ENCODE measurements around the gene ZDHHC20. TPM values are rescaled to one million over a fixed set of nuclear protein-coding genes. Genes with fewer than 3 reads are reported as not detected.

The ZDHHC20 gene
- total and polyA plus RNA-seq, 9 donors, result 16.3 to 54.2 (median 32.1) TPM

DNA sequence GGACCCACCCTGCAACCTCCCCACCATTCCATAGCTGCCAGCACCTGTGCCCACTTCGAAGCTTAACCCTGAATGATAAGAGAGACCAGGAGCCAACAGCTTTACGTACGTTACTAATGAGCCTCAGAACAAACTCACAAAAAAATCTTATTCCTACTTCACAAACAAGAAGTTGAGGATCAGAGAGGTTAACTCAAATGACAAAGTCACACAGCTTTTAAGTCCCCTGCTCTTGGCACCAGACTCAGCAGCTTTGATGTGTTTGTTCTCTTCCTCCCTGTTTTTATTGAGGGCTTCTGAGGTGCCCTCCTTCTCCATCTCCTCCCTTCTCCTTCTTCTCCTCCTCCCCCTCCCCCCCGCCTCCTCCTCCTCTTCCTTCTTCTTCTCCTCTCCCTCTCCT, 115.4 kb downstream of the ZDHHC20 start:
- no peak overlapping the region for H3K27ac ChIP-seq
- WGBS, 3 donors, result 78 to 90% (median 88%) methylated on average over 4 of the region's 4 CpGs
- no peaks in the 10 kb centered on the region for H3K36me3 ChIP-seq
- TF ChIP-seq, protein P1, sequence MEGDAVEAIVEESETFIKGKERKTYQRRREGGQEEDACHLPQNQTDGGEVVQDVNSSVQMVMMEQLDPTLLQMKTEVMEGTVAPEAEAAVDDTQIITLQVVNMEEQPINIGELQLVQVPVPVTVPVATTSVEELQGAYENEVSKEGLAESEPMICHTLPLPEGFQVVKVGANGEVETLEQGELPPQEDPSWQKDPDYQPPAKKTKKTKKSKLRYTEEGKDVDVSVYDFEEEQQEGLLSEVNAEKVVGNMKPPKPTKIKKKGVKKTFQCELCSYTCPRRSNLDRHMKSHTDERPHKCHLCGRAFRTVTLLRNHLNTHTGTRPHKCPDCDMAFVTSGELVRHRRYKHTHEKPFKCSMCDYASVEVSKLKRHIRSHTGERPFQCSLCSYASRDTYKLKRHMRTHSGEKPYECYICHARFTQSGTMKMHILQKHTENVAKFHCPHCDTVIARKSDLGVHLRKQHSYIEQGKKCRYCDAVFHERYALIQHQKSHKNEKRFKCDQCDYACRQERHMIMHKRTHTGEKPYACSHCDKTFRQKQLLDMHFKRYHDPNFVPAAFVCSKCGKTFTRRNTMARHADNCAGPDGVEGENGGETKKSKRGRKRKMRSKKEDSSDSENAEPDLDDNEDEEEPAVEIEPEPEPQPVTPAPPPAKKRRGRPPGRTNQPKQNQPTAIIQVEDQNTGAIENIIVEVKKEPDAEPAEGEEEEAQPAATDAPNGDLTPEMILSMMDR (IDR thresholded peaks at IDR 0.05), result no peak
- no peak for TF ChIP-seq EP300 (IDR thresholded peaks at IDR 0.05)
- TF ChIP-seq POLR2A (IDR thresholded peaks at IDR 0.05), result no peak
- H3K27me3 ChIP-seq, result no peaks in the 10 kb centered on the region
- no peak overlapping the region for H3K4me3 ChIP-seq
- no peaks in the 10 kb centered on the region for H3K9me3 ChIP-seq
- intact Hi-C loops (cut with DNase I), result no loop called here
- no peak for DNase-seq
- H3K4me1 ChIP-seq (ENCODE audit: insufficient read depth), result no peaks in the 10 kb centered on the region

DNA sequence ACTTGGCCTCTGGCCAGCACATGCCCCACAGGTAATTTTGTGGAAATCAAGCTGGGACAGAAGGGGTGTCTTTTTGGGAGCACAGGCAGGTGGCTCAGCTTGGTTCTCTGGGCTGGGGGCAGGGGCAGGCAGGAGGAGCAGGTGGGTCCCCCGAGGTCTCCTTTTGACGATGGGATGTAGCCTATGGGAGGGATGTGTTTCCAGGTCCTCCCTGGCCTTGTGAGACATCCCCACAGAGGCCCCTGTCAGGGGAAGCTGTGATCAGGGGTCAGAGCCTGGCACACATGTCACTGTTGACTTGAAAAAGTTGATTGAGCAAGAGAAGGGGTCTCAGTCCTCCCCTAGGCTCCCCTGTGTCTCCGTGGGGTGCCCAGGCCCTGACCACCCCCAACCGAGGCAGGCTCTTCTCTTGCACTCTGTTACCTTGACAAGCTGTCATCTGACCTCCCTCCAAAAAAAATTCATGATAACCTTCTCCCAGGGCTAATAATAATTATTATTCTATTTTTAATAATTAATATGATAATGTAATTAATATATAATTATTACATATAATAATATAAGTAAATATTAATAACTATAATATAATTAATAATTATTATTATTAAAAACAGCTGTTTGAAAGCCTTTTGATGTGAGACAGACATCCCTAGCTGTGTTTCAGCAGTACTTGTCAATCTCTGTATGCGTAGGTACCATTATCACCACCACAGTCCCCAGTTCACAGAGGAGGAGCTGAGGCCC, 116.2 kb downstream of the ZDHHC20 start:
- no peak for DNase-seq
- WGBS, 3 donors, result 65 to 73% (median 67%) methylated on average over 5 of the region's 5 CpGs
- Histone ChIP-seq H3K36me3 (no peaks in the 10 kb centered on the region), H3K9me3 (no peaks in the 10 kb centered on the region), H3K27ac (no peak overlapping the region), H3K4me1 (ENCODE audit: insufficient read depth) (no peaks in the 10 kb centered on the region), H3K27me3 (no peaks in the 10 kb centered on the region), H3K4me3 (no peak overlapping the region)
- intact Hi-C loops (cut with DNase I), result no loop called here
- TF ChIP-seq EP300 (IDR thresholded peaks at IDR 0.05), result no peak
- TF ChIP-seq POLR2A (IDR thresholded peaks at IDR 0.05), result no peak
- TF ChIP-seq, protein P1 (IDR thresholded peaks at IDR 0.05), result no peak

DNA sequence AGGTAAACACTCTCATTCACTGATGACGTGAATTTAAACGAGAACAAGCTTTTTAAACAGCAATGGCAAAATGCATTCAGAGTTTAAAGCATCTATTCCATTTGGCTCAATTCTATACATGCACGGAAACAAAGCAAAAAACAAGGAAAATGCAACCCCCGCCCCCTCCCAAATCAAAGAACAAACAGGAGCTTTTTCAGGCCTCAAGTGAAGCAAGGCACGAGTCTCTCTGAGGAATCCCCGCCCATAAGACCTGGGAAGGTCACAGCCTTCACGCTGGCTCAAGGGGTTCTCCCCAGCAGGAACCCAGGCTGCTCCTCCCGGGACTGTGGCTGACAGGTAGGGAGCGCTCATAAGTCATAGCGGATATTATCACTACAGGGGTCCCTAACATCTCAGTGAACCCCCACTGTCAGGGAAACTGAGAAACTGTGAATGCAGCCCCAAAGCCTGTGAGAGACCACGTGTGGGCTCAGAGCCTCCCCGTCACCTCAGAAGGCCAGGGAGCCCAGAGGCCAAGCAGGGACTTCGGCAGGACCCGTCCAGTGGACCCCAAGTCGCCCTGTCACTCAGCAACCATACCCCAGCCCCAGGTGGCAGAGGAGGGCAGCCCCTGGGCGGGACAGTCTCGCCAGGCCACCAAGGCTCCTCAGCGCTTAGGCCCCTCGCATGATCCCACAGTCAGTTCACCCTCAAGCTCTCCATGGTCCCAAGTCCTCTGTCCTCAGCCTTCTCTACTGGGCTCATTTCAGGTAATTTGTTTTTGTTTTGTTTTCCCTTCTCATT, 117.3 kb downstream of the ZDHHC20 start:
- no peaks in the 10 kb centered on the region for H3K4me1 ChIP-seq (ENCODE audit: insufficient read depth)
- no peaks in the 10 kb centered on the region for H3K36me3 ChIP-seq
- H3K27ac ChIP-seq, result no peak overlapping the region
- TF ChIP-seq, protein P1 (IDR thresholded peaks at IDR 0.05), result no peak
- TF ChIP-seq POLR2A (IDR thresholded peaks at IDR 0.05) (no peak), EP300 (IDR thresholded peaks at IDR 0.05) (no peak)
- no peaks in the 10 kb centered on the region for H3K27me3 ChIP-seq
- no peak for DNase-seq
- intact Hi-C loops (cut with DNase I), result no loop called here
- no peaks in the 10 kb centered on the region for H3K9me3 ChIP-seq
- 81 to 84% (median 83%) methylated on average over 19 of the region's 19 CpGs for WGBS, 3 donors
- no peak overlapping the region for H3K4me3 ChIP-seq

DNA sequence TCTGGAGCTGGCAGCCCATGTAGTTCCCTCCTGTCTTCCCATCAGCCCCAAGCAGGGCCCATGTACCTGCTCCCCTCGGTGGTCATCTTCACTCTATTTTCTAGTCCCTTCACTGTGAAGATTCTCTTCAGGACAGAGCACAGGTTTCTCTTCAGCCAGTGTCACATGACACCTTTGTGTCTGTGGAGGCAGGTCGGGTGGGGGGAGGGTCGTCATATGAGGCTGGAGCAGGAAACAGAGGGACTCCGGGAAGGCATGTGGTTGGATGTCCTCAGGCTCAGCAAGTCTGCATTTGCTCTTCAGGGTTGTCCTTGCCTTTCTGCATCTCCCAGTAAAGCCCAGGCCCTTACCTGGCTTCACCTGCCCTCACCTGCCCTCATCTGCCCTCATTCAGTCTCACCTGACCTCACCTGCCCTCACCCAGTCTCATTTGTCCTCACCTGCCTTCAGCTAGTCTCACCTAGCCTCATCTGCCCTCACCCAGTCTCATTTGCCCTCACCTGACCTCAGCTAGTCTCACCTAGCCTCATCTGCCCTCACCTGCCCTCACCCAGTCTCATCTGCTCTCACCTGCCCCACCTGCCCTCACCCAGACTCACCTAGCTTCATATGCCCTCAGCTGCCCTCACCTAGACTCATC, 120.3 kb downstream of the ZDHHC20 start:
- TF ChIP-seq, protein P1 (IDR thresholded peaks at IDR 0.05), result no peak
- no peak for TF ChIP-seq POLR2A (IDR thresholded peaks at IDR 0.05)
- TF ChIP-seq EP300 (IDR thresholded peaks at IDR 0.05), result no peak
- WGBS, 3 donors, result 39 to 50% (median 39%) methylated on average over 4 of the region's 4 CpGs
- DNase-seq, result no peak

More for the DNA sequence above, 120.3 kb downstream of the ZDHHC20 start:
- Histone ChIP-seq H3K9me3 (no peaks in the 10 kb centered on the region), H3K4me3 (no peak overlapping the region), H3K27ac (no peak overlapping the region), H3K4me1 (ENCODE audit: insufficient read depth) (no peaks in the 10 kb centered on the region), H3K27me3 (no peaks in the 10 kb centered on the region), H3K36me3 (no peaks in the 10 kb centered on the region)
- intact Hi-C loops (cut with DNase I), result no loop called here

Measured in ovary (tissue), 9 donors.